Measurements from ENCODE around the gene MVD.

- no peak for TF ChIP-seq TAF1 (conservative IDR thresholded peaks at IDR 0.05)
- no peak for TF ChIP-seq FOXA1 (IDR thresholded peaks at IDR 0.05)
- TF ChIP-seq JUND (IDR thresholded peaks at IDR 0.05): no peak
- no peak for TF ChIP-seq CTCF (IDR thresholded peaks at IDR 0.05; ENCODE audit: low read depth, low read length, missing input control)
- no peak for TF ChIP-seq NR2F2 (IDR thresholded peaks at IDR 0.05)
These were observed 35.8 kb upstream of the MVD start for GRCh38 chr16:88698646-88699045.

All from liver (tissue), 3 donors.